ENCODE data around the gene SLC12A5.
"Not testable (repeated sequence)": the region's sequence is repeated elsewhere in the genome, so short reads cannot be mapped to it uniquely, and the experiment has no call there.

SLC12A5 gene

GRCh38 chr20:46028772-46029371, at the start of gene SLC12A5:
TSS of gene SLC12A5 (plus strand) at chr20:46029215. CDS start at chr20:46029345, 130 bp downstream.
- peak within 1 kb of the TSS; percentile 69 for H3K4me3 ChIP-seq (ENCODE audit: low read depth, low read length)
- H3K27me3 ChIP-seq (ENCODE audit: control insufficient read depth, insufficient read depth, low read length) = peaks cover 94% of the 10 kb centered on the region
- no peaks in the 10 kb centered on the region for H3K36me3 ChIP-seq (ENCODE audit: control insufficient read depth, insufficient read depth, low read length)
- no peak within 1 kb of the TSS for H3K9ac ChIP-seq (ENCODE audit: low read depth, low read length)
- H3K4me1 ChIP-seq (ENCODE audit: control insufficient read depth, insufficient read depth, low read length) = peaks cover 2% of the 10 kb centered on the region
- H3K9me3 ChIP-seq (ENCODE audit: control insufficient read depth, insufficient read depth, low read length) = no peaks in the 10 kb centered on the region

DNA sequence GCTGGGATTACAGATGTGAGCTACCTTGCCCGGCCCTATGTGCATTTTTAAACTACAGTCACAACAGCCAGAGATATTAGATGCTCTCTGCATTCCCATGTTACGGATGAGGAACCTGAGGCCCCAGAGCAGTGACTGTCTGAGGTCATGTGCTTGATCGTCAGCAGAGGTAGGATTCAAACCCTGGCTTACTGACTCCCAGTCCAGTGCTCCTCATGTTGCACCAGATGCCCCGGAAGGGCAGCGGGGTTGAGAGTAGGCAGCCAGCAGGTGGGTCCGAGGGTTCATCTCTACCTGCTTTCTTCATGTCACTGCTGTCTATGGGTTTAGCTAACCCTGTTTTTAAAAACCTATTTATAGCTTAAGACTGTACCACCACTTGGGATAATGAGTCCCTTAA, 47.8 kb upstream of the SLC12A5 start:
- Histone ChIP-seq H3K9me3 (ENCODE audit: control insufficient read depth, insufficient read depth, low read length) (no peaks in the 10 kb centered on the region), H3K36me3 (ENCODE audit: control insufficient read depth, insufficient read depth, low read length) (no peaks in the 10 kb centered on the region)

GRCh38 chr20:45983279-45983743, 45.7 kb upstream of the SLC12A5 start:
- Histone ChIP-seq H3K36me3 (ENCODE audit: control insufficient read depth, insufficient read depth, low read length) (no peaks in the 10 kb centered on the region), H3K4me1 (ENCODE audit: control insufficient read depth, insufficient read depth, low read length) (peaks cover 6% of the 10 kb centered on the region), H3K9ac (ENCODE audit: low read depth, low read length) (no peak overlapping the region), H3K27me3 (ENCODE audit: control insufficient read depth, insufficient read depth, low read length) (no peaks in the 10 kb centered on the region), H3K9me3 (ENCODE audit: control insufficient read depth, insufficient read depth, low read length) (no peaks in the 10 kb centered on the region), H3K4me3 (ENCODE audit: low read depth, low read length) (no peak overlapping the region)

More for the DNA sequence above, 47.8 kb upstream of the SLC12A5 start:
- Histone ChIP-seq H3K4me3 (ENCODE audit: low read depth, low read length) (no peak overlapping the region), H3K27me3 (ENCODE audit: control insufficient read depth, insufficient read depth, low read length) (no peaks in the 10 kb centered on the region), H3K9ac (ENCODE audit: low read depth, low read length) (no peak overlapping the region), H3K4me1 (ENCODE audit: control insufficient read depth, insufficient read depth, low read length) (peaks cover 6% of the 10 kb centered on the region)

- Histone ChIP-seq H3K9me3 (ENCODE audit: control insufficient read depth, insufficient read depth, low read length) (no peaks in the 10 kb centered on the region), H3K27me3 (ENCODE audit: control insufficient read depth, insufficient read depth, low read length) (no peaks in the 10 kb centered on the region), H3K9ac (ENCODE audit: low read depth, low read length) (no peak overlapping the region), H3K4me3 (ENCODE audit: low read depth, low read length) (no peak overlapping the region), H3K4me1 (ENCODE audit: control insufficient read depth, insufficient read depth, low read length) (peaks cover 6% of the 10 kb centered on the region), H3K36me3 (ENCODE audit: control insufficient read depth, insufficient read depth, low read length) (no peaks in the 10 kb centered on the region)
These were observed 43.4 kb upstream of the SLC12A5 start for GRCh38 chr20:45985573-45985972.

DNA sequence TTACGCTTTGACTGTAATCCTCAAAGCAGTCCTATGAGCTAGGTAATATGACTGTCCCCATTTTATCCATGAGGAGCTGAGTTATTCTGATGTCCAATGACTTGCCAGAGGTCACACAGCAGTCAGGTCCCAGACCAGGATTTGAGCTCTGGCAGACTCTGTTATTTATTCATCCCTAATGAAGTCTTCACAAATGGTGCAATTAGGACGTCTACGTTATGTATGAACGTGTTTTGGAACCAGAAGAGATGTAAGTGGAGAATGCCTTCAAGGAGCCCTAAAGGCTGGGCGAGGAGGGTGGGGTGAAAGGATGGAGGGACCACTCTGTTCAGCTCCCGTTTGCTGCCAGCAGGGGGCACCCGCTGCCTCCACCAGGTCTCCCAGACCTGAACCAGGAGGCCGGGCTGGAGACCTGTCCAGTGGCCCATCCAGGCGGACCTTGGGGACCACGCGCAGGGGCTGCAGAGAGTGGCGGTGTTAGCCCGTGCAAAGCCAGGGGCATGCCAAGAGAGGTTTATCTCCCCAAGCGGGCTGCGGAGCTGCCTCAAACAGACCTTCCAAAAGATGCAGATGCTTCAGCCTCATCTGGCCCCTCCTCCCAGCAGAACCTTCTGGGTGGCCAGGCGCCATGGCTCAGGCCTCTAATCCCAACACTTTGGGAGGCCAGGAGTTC, 41.8 kb upstream of the SLC12A5 start:
- peaks cover 6% of the 10 kb centered on the region for H3K4me1 ChIP-seq (ENCODE audit: control insufficient read depth, insufficient read depth, low read length)
- no peak overlapping the region for H3K4me3 ChIP-seq (ENCODE audit: low read depth, low read length)
- no peaks in the 10 kb centered on the region for H3K27me3 ChIP-seq (ENCODE audit: control insufficient read depth, insufficient read depth, low read length)
- no peaks in the 10 kb centered on the region for H3K36me3 ChIP-seq (ENCODE audit: control insufficient read depth, insufficient read depth, low read length)
- H3K9ac ChIP-seq (ENCODE audit: low read depth, low read length) = no peak overlapping the region
- H3K9me3 ChIP-seq (ENCODE audit: control insufficient read depth, insufficient read depth, low read length) = no peaks in the 10 kb centered on the region

GRCh38 chr20:45988830-45989229, 40.2 kb upstream of the SLC12A5 start:
- not testable (repeated sequence) for H3K36me3 ChIP-seq (ENCODE audit: control insufficient read depth, insufficient read depth, low read length); H3K9me3 ChIP-seq (ENCODE audit: control insufficient read depth, insufficient read depth, low read length); H3K4me1 ChIP-seq (ENCODE audit: control insufficient read depth, insufficient read depth, low read length); H3K9ac ChIP-seq (ENCODE audit: low read depth, low read length); H3K4me3 ChIP-seq (ENCODE audit: low read depth, low read length); H3K27me3 ChIP-seq (ENCODE audit: control insufficient read depth, insufficient read depth, low read length)

- H3K9ac ChIP-seq (ENCODE audit: low read depth, low read length) = no peak overlapping the region
- peaks cover 9% of the 10 kb centered on the region for H3K4me1 ChIP-seq (ENCODE audit: control insufficient read depth, insufficient read depth, low read length)
These were observed 37.4 kb upstream of the SLC12A5 start for GRCh38 chr20:45991616-45992015.

DNA sequence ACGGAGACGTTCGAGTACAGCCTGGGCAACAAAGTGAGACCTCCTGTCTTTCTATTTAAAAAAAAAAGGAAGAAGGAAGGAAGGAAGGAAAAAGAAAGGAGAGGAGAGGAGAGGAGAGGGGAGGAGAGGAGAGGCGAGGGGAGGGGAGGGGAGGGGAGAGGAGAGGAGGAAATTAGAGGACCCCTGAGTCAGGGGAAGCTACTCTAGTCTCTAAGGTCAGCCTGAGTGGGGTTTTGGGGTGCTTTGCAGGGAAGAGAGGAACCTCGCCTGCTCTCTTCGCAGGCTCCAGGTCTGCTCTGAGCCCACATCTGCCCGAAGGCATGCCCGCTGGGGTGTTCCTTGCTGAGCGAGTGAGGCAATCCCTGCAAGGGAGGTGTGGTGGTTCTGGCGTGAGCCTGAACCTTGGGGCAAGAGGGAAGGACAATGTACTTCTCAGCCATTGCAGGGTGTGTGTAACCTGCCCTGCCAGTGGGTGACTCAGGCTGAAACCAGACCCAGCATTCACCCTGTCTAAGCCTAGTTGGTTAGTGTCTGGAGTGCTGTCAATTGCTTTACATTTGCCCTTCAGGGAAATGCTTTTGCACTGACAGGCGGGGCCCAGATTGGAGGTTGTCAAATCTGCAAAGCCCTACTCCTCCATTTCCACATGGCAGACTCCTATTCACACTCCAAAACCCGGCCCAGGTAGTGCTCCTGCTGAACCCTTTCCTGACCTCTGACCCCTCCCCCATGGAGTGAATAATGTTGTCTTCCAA, 35.6 kb upstream of the SLC12A5 start:
- no peaks in the 10 kb centered on the region for H3K27me3 ChIP-seq (ENCODE audit: control insufficient read depth, insufficient read depth, low read length)
- H3K9me3 ChIP-seq (ENCODE audit: control insufficient read depth, insufficient read depth, low read length) = no peaks in the 10 kb centered on the region
- no peak overlapping the region for H3K4me3 ChIP-seq (ENCODE audit: low read depth, low read length)
- H3K36me3 ChIP-seq (ENCODE audit: control insufficient read depth, insufficient read depth, low read length) = no peaks in the 10 kb centered on the region
- peaks cover 9% of the 10 kb centered on the region for H3K4me1 ChIP-seq (ENCODE audit: control insufficient read depth, insufficient read depth, low read length)
- no peak overlapping the region for H3K9ac ChIP-seq (ENCODE audit: low read depth, low read length)

More at GRCh38 chr20:45991616-45992015, 37.4 kb upstream of the SLC12A5 start:
- H3K36me3 ChIP-seq (ENCODE audit: control insufficient read depth, insufficient read depth, low read length) = no peaks in the 10 kb centered on the region
- no peaks in the 10 kb centered on the region for H3K9me3 ChIP-seq (ENCODE audit: control insufficient read depth, insufficient read depth, low read length)
- no peaks in the 10 kb centered on the region for H3K27me3 ChIP-seq (ENCODE audit: control insufficient read depth, insufficient read depth, low read length)
- H3K4me3 ChIP-seq (ENCODE audit: low read depth, low read length) = no peak overlapping the region

- H3K4me3 ChIP-seq (ENCODE audit: low read depth, low read length) = no peak overlapping the region
- H3K9ac ChIP-seq (ENCODE audit: low read depth, low read length) = no peak overlapping the region
- H3K4me1 ChIP-seq (ENCODE audit: control insufficient read depth, insufficient read depth, low read length) = peaks cover 9% of the 10 kb centered on the region
- H3K36me3 ChIP-seq (ENCODE audit: control insufficient read depth, insufficient read depth, low read length) = no peaks in the 10 kb centered on the region
- H3K27me3 ChIP-seq (ENCODE audit: control insufficient read depth, insufficient read depth, low read length) = no peaks in the 10 kb centered on the region
- no peaks in the 10 kb centered on the region for H3K9me3 ChIP-seq (ENCODE audit: control insufficient read depth, insufficient read depth, low read length)
These were observed 34.1 kb upstream of the SLC12A5 start for GRCh38 chr20:45994761-45995493.

DNA sequence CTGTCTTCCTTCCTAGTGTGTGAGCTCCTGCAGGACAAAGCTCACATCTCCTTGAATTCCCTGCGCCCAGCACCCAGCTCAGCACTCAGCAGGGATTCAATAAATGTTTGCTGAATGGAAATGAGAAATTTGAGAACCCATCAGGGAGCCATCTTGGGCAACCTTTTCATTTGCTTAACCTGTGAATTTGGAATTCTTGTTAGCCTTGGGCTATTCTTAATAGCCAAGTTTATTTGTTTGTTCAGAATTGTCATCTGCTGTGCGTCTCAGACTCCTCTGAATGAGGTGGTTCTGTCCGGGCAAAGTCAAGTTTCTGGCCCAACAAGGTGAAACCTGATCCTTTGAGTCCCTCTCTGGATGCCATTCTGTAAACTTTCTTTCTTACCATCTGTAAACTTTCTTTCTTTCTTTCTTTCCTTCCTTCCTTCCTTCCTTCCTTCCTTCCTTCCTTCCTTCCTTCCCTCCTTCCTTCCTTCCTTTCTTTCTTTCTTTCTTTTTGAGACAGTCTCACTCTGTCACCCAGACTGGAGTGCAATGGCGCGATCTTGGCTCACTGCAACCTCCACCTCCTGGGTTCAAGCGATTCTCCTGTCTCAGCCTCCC, 33.4 kb upstream of the SLC12A5 start:
- not testable (repeated sequence) for H3K9ac ChIP-seq (ENCODE audit: low read depth, low read length); H3K4me3 ChIP-seq (ENCODE audit: low read depth, low read length); H3K4me1 ChIP-seq (ENCODE audit: control insufficient read depth, insufficient read depth, low read length); H3K27me3 ChIP-seq (ENCODE audit: control insufficient read depth, insufficient read depth, low read length); H3K36me3 ChIP-seq (ENCODE audit: control insufficient read depth, insufficient read depth, low read length); H3K9me3 ChIP-seq (ENCODE audit: control insufficient read depth, insufficient read depth, low read length)

DNA sequence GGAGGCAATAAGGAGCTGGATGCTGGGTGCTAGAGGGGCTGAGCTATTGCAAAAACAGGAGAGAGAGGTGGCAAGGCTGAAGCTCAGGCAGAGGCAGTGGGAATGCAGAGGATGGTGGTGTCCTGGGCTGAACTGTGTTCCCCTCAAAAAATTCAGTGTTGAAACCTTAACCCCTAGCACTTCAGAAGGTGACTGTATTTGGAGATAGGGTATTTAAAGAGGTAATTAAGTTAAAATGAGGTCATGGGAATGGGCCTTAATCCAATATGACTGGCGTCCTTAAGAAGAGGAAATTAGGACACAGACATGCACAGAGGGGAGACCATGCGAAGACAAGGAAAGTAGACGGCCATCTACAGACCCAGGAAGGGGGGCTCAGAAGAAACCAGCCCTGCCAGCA, 31.8 kb upstream of the SLC12A5 start:
- Histone ChIP-seq H3K36me3 (ENCODE audit: control insufficient read depth, insufficient read depth, low read length) (no peaks in the 10 kb centered on the region), H3K9me3 (ENCODE audit: control insufficient read depth, insufficient read depth, low read length) (no peaks in the 10 kb centered on the region), H3K27me3 (ENCODE audit: control insufficient read depth, insufficient read depth, low read length) (no peaks in the 10 kb centered on the region), H3K4me1 (ENCODE audit: control insufficient read depth, insufficient read depth, low read length) (peaks cover 15% of the 10 kb centered on the region), H3K9ac (ENCODE audit: low read depth, low read length) (no peak overlapping the region), H3K4me3 (ENCODE audit: low read depth, low read length) (no peak overlapping the region)

Data from iPS-15b (cell line).